HEK293 (cell line): ENCODE measurements around the gene IFITM1.
"Not testable (repeated sequence)": the region's sequence is repeated elsewhere in the genome, so short reads cannot be mapped to it uniquely, and the experiment has no call there.

ENCODE experiments used
- CTCF ChIP-seq: fragments of 450-650 bp; formaldehyde crosslinking; IDR thresholded peaks from 2 replicates; pipeline ENCODE4 v1.5.1; 2016; ENCODE audit warnings: missing biosample characterization, missing genetic modification characterization
- PATZ1 ChIP-seq: fragments of 450-650 bp; formaldehyde crosslinking; IDR thresholded peaks from 2 replicates; pipeline ENCODE4 v1.5.1; 2016; ENCODE audit warnings: missing biosample characterization, missing genetic modification characterization
- SALL2 ChIP-seq: fragments of 450-650 bp; formaldehyde crosslinking; IDR thresholded peaks from 2 replicates; pipeline ENCODE4 v1.5.0; 2017; ENCODE audit warnings: missing biosample characterization, mild to moderate bottlenecking, missing genetic modification characterization, borderline replicate concordance
- YY1 ChIP-seq: fragments of 450-650 bp; formaldehyde crosslinking; IDR thresholded peaks from 2 replicates; pipeline ENCODE4 v1.5.1; 2018; ENCODE audit warnings: missing biosample characterization, missing genetic modification characterization
- ZBTB20 ChIP-seq: fragments of 450-650 bp; formaldehyde crosslinking; IDR thresholded peaks from 2 replicates; pipeline ENCODE4 v1.5.1; 2016; ENCODE audit warnings: missing biosample characterization, missing genetic modification characterization
- ZNF433 ChIP-seq: fragments of 450-650 bp; formaldehyde crosslinking; IDR thresholded peaks from 2 replicates; pipeline ENCODE4 v1.5.1; 2016; ENCODE audit warnings: missing biosample characterization, missing genetic modification characterization, low read depth
- ZNF549 ChIP-seq: fragments of 450-650 bp; IDR thresholded peaks from 2 replicates; pipeline ENCODE4 v1.5.1; 2018; ENCODE audit warnings: missing biosample characterization, missing genetic modification characterization, mild to moderate bottlenecking, inconsistent platforms, moderate library complexity
- ZNF777 ChIP-seq: fragments of 450-650 bp; formaldehyde crosslinking; IDR thresholded peaks from 2 replicates; pipeline ENCODE4 v1.5.1; 2017; ENCODE audit warnings: missing biosample characterization, missing genetic modification characterization, borderline replicate concordance

GRCh38 chr11:308740-309665, 4.8 kb upstream of the IFITM1 start:
- not testable (repeated sequence) for TF ChIP-seq ZNF433 (tag by site-specific recombination); ZNF777 (tag by site-specific recombination); YY1 (tag by site-specific recombination); SALL2; CTCF (tag by site-specific recombination); ZNF549 (tag by site-specific recombination); PATZ1 (tag by site-specific recombination); ZBTB20 (tag by site-specific recombination)
